Globus pallidus (tissue), 1 donor: ENCODE data around the gene IFT43.

Experiments
- DNase-seq: peaks from one replicate; pipeline ENCODE4 v3.0.0-alpha.2; 2015; ENCODE audit warnings: low spot score

IFT43 gene

GRCh38 chr14:76112889-76113624 lies 127.5 kb downstream of the IFT43 start:
- no peak for DNase-seq

GRCh38 chr14:76113691-76114090 lies 128.1 kb downstream of the IFT43 start:
- no peak for DNase-seq

- DNase-seq, result no peak
These were observed 129.5 kb downstream of the IFT43 start for GRCh38 chr14:76115010-76115422.

GRCh38 chr14:76117789-76118484 lies 132.4 kb downstream of the IFT43 start:
- DNase-seq, result no peak

GRCh38 chr14:76118594-76118993 lies 133.0 kb downstream of the IFT43 start:
- no peak for DNase-seq

- DNase-seq, result no peak
These were observed 135.7 kb downstream of the IFT43 start for GRCh38 chr14:76121089-76121748.

- DNase-seq, result no peak
These were observed 138.1 kb downstream of the IFT43 start for GRCh38 chr14:76123426-76124225.

- no peak for DNase-seq
These were observed 139.9 kb downstream of the IFT43 start for GRCh38 chr14:76125511-76125910.

- DNase-seq, result no peak
These were observed 140.5 kb downstream of the IFT43 start for GRCh38 chr14:76126076-76126475.

- no peak for DNase-seq
These were observed 144.5 kb downstream of the IFT43 start for GRCh38 chr14:76129851-76130576.

- DNase-seq, result no peak
These were observed 145.8 kb downstream of the IFT43 start for GRCh38 chr14:76131071-76131965.

- DNase-seq, result no peak
These were observed 147.5 kb downstream of the IFT43 start for GRCh38 chr14:76133103-76133502.
